Measurements from ENCODE around the gene UNC45A.
"Not testable (repeated sequence)": the region's sequence is repeated elsewhere in the genome, so short reads cannot be mapped to it uniquely, and the experiment has no call there.

Gene UNC45A

DNA sequence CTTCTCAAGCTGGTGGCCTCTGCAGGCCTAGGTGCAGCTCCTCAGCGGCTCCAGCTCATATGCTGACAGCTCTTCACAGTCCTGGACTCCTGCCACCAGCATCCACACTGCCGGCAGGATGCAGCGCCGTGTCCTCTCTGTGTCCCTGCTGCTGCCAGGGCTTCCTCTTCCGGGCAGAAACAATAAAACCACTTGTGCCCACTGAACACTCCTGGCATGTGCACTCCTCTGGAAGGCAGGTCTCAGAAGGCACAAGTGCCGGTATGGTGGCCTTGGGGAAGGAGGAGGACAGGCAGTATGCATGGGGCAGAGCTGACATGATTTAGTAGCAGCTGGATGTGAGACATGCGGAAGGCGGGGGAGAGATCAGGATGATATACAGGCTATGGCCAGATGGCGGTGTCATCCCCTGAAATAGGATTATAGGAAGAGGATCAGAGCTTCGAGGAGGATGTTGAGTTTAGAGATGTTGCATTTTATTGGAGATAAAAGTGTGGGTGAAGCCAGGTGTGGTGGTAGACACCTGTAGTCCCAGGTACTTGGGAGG is 39.4 kb upstream of the UNC45A start:
- Mint-ChIP-seq H3K27me3 (no peaks in the 10 kb centered on the region), H3K9me3 (no peaks in the 10 kb centered on the region), H3K27ac (no peak overlapping the region), H3K36me3 (ENCODE audit: low read depth) (peaks cover 4% of the 10 kb centered on the region), H3K4me1 (peaks cover 5% of the 10 kb centered on the region), H3K4me3 (no peak overlapping the region)
- DNase-seq (no peak), ATAC-seq (no peak)

DNA sequence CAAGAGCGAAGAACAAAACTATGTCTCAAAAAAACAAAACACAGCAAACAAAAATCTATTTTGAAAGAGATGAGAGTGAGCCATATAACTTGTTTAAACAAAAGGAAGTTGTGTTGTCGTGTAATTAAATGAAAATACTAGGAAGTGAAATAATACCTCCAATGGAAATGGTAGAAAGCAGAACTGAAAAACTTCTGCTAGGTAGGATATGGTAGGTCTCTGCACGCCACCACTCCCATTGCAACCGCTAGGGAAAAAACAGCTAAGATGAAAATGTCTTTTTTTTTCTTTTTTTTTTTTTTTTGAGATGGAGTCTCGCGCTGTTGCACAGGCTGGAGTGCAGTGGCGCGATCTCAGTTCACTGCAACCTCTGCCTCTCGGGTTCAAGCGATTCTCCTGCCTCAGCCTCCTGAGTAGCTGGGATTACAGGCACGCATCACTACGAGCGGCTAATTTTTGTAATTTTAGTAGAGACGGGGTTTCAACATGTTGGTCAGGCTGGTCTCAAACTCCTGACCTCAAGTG is 37.9 kb upstream of the UNC45A start:
- not testable (repeated sequence) for ATAC-seq; H3K4me3 Mint-ChIP-seq; H3K36me3 Mint-ChIP-seq (ENCODE audit: low read depth); H3K27ac Mint-ChIP-seq; H3K27me3 Mint-ChIP-seq; H3K9me3 Mint-ChIP-seq; DNase-seq
- peaks cover 17% of the 10 kb centered on the region for H3K4me1 Mint-ChIP-seq

DNA sequence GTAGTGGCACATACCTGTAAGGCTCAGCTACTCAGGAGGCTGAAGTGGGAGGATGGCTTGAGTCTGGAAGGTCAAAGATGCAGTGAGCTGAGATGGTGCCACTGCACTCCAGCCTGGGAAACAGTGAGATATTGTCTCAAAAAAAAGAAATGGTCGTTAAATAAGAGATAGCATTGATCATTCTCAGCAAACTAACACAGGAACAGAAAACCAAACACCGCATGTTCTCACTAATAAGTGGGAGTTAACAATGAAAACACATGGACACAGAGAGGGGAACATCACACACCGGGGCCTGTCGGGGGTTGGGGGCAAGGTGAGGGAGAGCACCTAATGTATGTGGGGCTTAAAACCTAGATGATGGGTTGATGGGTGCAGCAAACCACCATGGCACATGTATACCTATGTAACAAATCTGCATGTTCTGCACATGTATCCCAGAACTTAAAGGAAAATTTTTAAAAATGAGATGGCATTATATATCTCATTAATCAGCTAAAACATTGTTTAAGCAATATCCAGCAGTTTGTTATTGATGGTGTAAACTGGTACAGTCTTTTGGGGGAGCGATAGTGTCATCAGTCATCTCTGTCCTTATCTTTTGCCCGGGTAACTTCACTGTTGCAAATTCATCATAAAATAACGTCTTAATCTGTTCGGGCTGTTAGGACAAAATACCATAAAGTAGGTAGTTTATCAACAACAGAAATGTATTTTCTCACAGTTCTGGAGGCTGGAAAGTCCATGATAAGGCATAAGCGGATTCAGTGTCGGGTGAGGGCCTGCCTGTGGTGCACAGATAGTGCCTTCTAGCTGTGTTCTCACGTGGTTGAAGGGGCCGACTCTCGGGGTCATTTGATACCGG is 33.7 kb upstream of the UNC45A start:
- Mint-ChIP-seq H3K4me1 (peaks cover 31% of the 10 kb centered on the region), H3K4me3 (peak overlapping the region; percentile 85), H3K27me3 (no peaks in the 10 kb centered on the region), H3K27ac (peak overlapping the region; percentile 91), H3K9me3 (no peaks in the 10 kb centered on the region), H3K36me3 (ENCODE audit: low read depth) (peaks cover 15% of the 10 kb centered on the region)
- DNase-seq (no peak), ATAC-seq (no peak)

DNA sequence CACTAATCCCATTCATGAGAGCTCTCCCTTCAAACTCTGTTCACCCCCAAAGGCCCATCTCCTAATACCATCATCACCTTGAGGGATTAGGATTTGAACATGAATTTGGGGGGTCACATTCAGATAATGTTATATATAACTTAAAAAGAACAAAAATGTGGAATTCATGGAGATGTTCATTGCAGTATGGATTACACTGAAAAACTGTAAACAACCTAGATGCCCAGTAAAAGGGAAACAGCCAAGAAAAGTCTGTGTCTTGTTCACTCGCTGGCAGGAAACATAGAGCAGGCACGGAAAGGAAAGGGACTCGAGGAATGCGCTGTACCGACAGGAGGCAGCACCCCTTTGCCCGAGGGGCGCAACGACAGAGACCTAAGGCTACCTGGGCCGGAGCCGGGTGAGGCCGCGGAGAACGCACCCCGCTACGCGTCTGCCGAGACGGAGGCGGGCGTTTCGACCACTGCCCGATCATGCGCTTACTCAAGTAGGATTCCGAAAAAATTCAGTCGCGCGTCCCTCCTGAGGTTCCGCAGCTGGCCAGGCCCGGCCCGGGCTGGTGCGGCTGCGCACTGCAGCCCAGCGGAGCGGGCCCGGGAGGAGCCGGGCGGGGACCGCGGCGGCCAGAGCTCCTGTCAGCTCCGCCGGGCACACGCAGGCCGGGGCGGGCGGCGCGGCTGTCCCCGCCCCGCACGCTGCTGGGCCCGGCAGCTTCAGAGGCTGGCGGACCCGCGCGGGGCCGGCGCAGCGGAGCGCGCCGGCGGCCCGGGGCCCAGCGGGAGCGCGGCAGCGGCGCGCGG is 32.8 kb upstream of the UNC45A start:
- peak overlapping the region; percentile 85 for H3K4me3 Mint-ChIP-seq
- ATAC-seq (peak; percentile 79), DNase-seq (peak; percentile 70)
- no peaks in the 10 kb centered on the region for H3K27me3 Mint-ChIP-seq
- H3K36me3 Mint-ChIP-seq (ENCODE audit: low read depth), result peaks cover 19% of the 10 kb centered on the region
- peaks cover 31% of the 10 kb centered on the region for H3K4me1 Mint-ChIP-seq
- H3K27ac Mint-ChIP-seq, result peak overlapping the region; percentile 91
- no peaks in the 10 kb centered on the region for H3K9me3 Mint-ChIP-seq

DNA sequence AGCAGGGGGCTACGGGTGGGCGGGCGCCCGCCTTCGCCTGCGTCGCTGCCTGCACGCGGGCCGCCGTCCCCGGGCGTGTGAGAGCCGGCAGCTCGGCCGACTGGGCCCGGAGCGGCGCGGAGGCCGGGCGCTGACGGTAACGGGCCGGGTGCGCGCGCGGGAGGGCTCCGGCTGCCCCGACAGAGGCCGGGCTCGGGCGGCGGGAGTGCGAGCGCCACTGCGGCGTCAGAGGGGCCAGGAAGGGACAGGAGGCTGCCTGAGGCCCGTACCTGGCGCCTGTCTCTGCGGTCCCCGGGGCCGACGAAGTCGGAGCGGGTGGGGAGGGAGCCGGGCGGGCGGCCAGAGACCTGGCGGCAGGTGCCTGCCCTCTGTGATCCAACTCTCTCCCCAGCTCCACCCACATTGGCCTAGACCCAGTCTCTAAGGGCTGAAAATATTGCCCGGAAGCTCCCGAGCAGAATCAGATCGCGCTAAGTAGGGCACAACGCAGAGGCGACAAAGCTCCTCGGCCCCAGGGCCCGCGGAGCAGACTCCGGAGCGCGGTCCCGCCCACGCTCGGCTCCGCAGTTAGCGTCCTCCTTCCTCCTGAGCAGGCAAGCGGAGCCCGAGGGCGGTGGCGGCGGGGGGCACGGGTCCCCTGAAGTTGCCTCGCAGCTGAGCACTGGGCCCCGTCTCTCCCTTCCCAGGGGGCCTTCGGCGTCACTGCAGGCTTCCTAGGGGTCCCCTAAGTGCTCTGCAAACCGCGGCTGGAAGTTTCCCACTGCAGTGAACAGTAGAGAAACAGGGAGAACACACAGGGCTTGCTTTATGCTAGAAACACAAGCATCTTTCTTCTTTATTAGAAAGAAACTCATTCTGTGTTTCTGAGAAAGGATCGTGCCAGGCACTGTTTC is 32.0 kb upstream of the UNC45A start, which contains the start of gene MAN2A2:
Gene MAN2A2, plus strand, starts transcription at position 463 of the 893 bp plus-strand sequence. CDS start 906 bp downstream, outside the sequence.
- no peaks in the 10 kb centered on the region for H3K27me3 Mint-ChIP-seq
- peak; percentile 72 for ATAC-seq

DNA sequence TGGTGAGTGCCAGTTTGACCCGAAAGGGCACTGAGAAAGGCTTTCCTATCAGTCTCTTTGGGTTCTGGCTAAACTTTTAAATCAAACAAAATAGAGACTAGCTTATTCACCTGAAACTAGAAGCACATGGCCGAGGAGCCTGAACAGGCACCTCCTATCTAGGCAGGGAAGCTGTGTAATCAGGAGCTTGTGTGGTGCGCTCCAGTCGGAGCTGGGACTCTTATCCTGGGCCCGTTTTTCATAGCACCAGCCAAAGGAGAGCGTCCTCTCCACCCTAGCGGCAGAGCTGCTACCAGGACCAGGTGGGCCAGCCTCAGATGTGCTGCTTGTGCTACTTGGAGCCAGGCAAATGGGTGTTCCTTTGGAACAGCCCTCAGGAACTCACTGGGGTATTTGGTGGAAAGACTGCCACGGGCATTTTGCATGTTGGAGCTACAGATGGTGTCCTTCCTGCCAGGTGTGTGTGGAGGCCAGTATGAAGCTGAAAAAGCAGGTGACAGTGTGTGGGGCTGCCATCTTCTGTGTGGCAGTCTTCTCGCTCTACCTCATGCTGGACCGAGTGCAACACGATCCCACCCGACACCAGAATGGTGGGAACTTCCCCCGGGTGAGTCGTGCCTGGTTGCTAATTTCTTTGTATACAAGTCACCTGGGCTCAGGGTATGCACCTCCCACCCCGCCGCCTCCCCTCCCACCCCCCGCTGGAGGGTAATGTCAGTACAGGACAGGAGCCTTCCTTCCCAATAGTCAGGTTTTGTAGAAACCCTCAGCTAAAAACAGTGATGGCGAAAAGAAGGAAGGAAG is 31.1 kb upstream of the UNC45A start:
- DNase-seq (peak; percentile 20), ATAC-seq (no peak)
- H3K27me3 Mint-ChIP-seq, result no peaks in the 10 kb centered on the region
- no peaks in the 10 kb centered on the region for H3K9me3 Mint-ChIP-seq
- H3K36me3 Mint-ChIP-seq (ENCODE audit: low read depth), result peaks cover 29% of the 10 kb centered on the region
- H3K27ac Mint-ChIP-seq, result peak overlapping the region; percentile 72
- peaks cover 31% of the 10 kb centered on the region for H3K4me1 Mint-ChIP-seq
- peak overlapping the region; percentile 81 for H3K4me3 Mint-ChIP-seq

More for the DNA sequence above, 32.0 kb upstream of the UNC45A start, which contains the start of gene MAN2A2:
- Mint-ChIP-seq H3K4me3 (peak within 1 kb of the TSS; percentile 85), H3K9me3 (no peaks in the 10 kb centered on the region), H3K27ac (peak within 1 kb of the TSS; percentile 91), H3K36me3 (ENCODE audit: low read depth) (peaks cover 24% of the 10 kb centered on the region), H3K4me1 (peaks cover 31% of the 10 kb centered on the region)
- peak; percentile 85 for DNase-seq

DNA sequence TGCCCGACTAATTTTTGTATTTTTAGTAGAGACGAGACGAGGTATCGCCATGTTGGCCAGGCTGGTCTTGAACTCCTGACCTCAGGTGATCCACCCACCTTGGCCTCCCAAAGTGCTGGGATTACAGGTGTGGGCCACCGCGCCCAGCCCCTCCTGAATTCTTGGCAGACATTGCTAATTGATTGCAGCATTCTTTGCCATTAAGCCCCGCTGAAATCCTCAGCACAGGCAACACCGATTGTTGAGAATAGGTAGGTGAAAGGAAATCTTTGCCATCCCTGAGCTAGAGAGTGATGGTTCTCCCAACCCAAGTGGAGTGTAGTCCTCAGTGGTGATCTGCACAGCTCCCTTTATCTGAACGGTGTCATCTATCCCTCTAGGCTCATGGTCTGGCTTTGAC is 30.3 kb upstream of the UNC45A start:
- no peak overlapping the region for H3K4me3 Mint-ChIP-seq
- peaks cover 30% of the 10 kb centered on the region for H3K4me1 Mint-ChIP-seq
- peaks cover 32% of the 10 kb centered on the region for H3K36me3 Mint-ChIP-seq (ENCODE audit: low read depth)
- ATAC-seq (no peak), DNase-seq (no peak)
- no peak overlapping the region for H3K27ac Mint-ChIP-seq
- no peaks in the 10 kb centered on the region for H3K9me3 Mint-ChIP-seq
- no peaks in the 10 kb centered on the region for H3K27me3 Mint-ChIP-seq

DNA sequence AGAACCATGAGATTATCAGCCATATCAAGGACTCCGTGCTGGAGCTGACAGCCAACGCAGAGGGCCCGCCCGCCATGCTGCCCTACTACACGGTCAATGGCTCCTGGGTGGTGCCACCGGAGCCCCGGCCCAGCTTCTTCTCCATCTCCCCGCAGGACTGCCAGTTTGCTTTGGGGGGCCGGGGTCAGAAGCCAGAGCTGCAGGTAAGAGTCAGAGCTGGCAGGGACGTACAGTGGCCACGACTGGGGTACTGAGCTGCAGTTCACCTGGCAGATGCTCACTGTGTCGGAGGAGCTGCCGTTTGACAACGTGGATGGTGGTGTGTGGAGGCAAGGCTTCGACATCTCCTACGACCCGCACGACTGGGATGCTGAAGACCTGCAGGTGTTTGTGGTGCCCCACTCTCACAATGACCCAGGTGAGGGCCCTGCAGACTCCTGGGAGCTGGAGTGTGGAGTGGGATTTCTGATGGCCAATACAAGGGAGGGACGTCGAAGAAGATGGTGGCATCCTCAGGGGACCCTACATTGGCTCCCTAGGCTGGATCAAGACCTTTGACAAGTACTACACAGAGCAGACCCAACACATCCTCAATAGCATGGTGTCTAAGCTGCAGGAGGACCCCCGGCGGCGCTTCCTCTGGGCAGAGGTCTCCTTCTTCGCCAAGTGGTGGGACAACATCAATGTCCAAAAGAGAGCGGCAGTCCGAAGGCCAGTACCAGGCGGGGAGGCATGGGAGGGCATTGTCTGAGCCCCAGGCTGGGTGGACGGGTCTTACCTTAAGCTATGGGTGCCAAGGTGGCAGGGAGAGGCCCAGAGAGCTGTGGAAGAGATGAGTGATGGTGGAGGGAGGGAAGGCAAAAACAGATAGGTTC is 29.5 kb upstream of the UNC45A start:
- no peaks in the 10 kb centered on the region for H3K27me3 Mint-ChIP-seq
- ATAC-seq (no peak), DNase-seq (no peak)
- no peak overlapping the region for H3K27ac Mint-ChIP-seq
- no peak overlapping the region for H3K4me3 Mint-ChIP-seq
- peaks cover 27% of the 10 kb centered on the region for H3K4me1 Mint-ChIP-seq
- H3K36me3 Mint-ChIP-seq (ENCODE audit: low read depth), result peaks cover 32% of the 10 kb centered on the region
- no peaks in the 10 kb centered on the region for H3K9me3 Mint-ChIP-seq

DNA sequence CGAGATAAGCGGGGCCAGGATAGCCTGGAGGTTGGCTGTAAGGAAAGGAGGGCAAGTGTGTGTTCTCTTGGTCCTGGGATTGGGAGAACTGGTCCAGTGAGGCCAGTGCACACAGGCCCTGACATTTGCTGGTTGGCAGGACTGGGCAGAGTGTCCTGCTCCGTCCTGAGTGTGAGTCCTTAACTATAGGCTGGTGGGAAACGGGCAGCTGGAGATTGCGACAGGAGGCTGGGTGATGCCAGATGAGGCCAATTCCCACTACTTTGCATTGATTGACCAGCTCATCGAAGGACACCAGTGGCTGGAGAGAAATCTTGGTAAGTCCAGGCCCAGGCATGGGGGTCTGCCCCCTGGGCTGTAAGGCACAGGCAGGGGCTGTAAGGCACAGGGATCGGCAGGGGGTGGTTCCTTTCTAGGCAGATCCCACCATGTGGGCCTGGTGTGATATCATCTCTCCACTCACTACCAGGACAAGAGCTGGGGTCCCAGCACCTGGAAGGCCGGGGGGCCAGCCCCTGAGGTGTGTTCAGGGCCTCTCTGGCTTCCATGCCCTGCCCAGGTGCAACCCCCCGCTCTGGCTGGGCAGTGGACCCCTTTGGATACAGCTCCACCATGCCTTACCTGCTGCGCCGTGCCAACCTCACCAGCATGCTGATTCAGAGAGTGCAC is 28.8 kb upstream of the UNC45A start:
- Mint-ChIP-seq H3K9me3 (no peaks in the 10 kb centered on the region), H3K4me1 (peaks cover 23% of the 10 kb centered on the region), H3K27ac (no peak overlapping the region), H3K4me3 (no peak overlapping the region), H3K27me3 (no peaks in the 10 kb centered on the region), H3K36me3 (ENCODE audit: low read depth) (peaks cover 32% of the 10 kb centered on the region)
- ATAC-seq (no peak), DNase-seq (no peak)

DNA sequence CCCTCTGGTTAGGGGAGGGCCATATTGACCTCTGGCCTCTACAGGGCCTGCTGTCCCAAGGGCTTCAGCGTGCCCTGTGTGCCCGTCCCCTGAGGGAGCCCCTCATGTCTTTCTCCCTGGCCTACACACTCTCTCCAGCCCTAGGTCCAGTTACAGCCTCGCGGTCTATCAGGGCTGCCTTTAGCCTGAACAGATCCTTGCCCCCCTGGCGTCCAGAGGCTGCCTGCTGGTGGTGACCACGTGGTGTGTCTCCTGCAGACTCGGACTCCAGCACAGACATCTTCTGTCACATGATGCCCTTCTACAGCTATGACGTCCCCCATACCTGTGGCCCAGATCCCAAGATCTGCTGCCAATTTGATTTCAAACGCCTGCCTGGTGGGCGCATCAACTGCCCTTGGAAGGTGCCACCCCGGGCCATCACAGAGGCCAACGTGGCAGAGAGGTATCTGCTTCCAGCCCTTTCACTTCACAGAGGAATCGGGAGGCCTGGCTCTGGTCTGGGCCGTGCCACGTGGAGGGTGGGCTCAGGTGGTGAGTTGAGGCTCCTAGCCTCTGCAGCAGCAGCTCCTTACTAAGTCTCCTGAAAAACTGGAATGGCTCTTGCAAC is 27.9 kb upstream of the UNC45A start:
- H3K4me1 Mint-ChIP-seq, result peaks cover 15% of the 10 kb centered on the region
- ATAC-seq, result no peak
- H3K4me3 Mint-ChIP-seq, result no peak overlapping the region
- H3K36me3 Mint-ChIP-seq (ENCODE audit: low read depth), result peaks cover 32% of the 10 kb centered on the region
- H3K27ac Mint-ChIP-seq, result no peak overlapping the region
- no peaks in the 10 kb centered on the region for H3K9me3 Mint-ChIP-seq
- no peak for DNase-seq
- H3K27me3 Mint-ChIP-seq, result no peaks in the 10 kb centered on the region

DNA sequence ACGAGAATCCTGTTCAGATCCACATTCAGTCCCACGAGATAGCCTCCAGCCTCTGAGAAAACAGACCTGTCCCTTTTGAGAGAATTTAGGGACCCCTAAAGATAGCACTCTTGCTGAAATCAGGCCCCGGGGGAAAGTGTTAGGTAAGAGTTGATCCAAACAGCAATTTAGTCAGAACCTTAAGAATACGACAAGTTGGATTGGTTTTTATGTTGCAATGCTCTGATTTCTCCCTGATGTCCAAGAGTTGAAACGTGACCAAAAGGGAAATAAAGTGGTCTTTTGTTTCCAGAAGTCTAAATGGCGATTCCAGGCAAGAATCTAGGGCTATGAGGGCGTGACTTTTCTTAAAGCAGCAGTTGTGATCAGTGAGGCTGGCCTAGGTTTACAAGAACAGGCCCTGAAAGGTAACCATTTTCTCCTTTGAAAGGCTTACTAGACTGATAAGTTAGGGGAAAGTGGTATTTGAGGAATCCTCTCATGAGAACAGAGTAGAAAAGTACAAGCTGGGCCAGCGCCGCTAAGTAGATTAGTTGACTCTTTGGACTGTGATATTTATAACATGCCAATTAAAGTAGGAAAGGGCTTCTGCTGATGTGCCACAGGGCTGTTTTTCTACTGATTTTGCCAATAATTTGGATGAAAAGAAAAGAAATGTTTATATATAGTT is 27.1 kb upstream of the UNC45A start:
- no peaks in the 10 kb centered on the region for H3K9me3 Mint-ChIP-seq
- ATAC-seq, result no peak
- no peak overlapping the region for H3K4me3 Mint-ChIP-seq
- DNase-seq, result no peak
- peaks cover 35% of the 10 kb centered on the region for H3K36me3 Mint-ChIP-seq (ENCODE audit: low read depth)
- H3K27ac Mint-ChIP-seq, result no peak overlapping the region
- H3K27me3 Mint-ChIP-seq, result no peaks in the 10 kb centered on the region
- peaks cover 14% of the 10 kb centered on the region for H3K4me1 Mint-ChIP-seq

All from activated naive CD8-positive, alpha-beta T cell treated with anti-CD3 and anti-CD28 coated beads, Interleukin-2, amount 50 U/mL, for 24 hours (primary cell).